Tibial nerve (tissue), 4 donors: ENCODE measurements around the gene H6PD. TPM values are rescaled to one million over a fixed set of nuclear protein-coding genes. Genes with fewer than 3 reads are reported as not detected.

Experiments
- DNase-seq, 2 donors: peaks; one replicate each; pipeline ENCODE4 v3.0.0-alpha.2; 2019; ENCODE audit warnings: low spot score in 2 of 2
- H3K27ac ChIP-seq, 4 donors: fragments of 200-600 bp; sonication (generic) in 3 of 4; one replicate each; pipeline ENCODE4 v1.5.1; 2017 to 2019; ENCODE audit warnings: mild to moderate bottlenecking in 1 of 4
- H3K27me3 ChIP-seq, 2 donors: fragments of 200-600 bp; sonication (generic) in 1 of 2; one replicate each; pipeline versions ENCODE4 v1.5.1 to v1.6.0; 2017 to 2019
- H3K36me3 ChIP-seq, 3 donors: fragments of 200-600 bp; sonication (generic); one replicate each; pipeline ENCODE4 v1.5.1; 2018 to 2019
- H3K4me1 ChIP-seq, 4 donors: fragments of 200-600 bp; sonication (generic) in 3 of 4; one replicate each; pipeline ENCODE4 v1.5.1; 2017 to 2019
- H3K4me3 ChIP-seq, 4 donors: fragments of 200-600 bp; sonication (generic) in 3 of 4; one replicate each; pipeline ENCODE4 v1.5.1; 2017 to 2019; ENCODE audit warnings: mild to moderate bottlenecking in 1 of 4, moderate library complexity in 1 of 4
- H3K9me3 ChIP-seq, 4 donors: fragments of 200-600 bp; sonication (generic) in 3 of 4; one replicate each; pipeline ENCODE4 v1.5.1; 2017 to 2019
- CTCF ChIP-seq, 5 experiments: fragments of 200-600 bp in 3 of 5; fragments of 450-650 bp in 2 of 5; sonication (generic) in 3 of 5; IDR thresholded peaks; one replicate each; pipeline ENCODE4 v1.5.1; 2016 to 2019; ENCODE audit warnings: antibody characterized with exemption in 5 of 5, mild to moderate bottlenecking in 3 of 5, moderate library complexity in 2 of 5
- EP300 ChIP-seq, 2 donors: sonication (generic); formaldehyde crosslinking; IDR thresholded peaks; one replicate each; pipeline ENCODE4 v1.6.1; 2017; ENCODE audit warnings: antibody characterized with exemption in 2 of 2, mild to moderate bottlenecking in 1 of 2
- POLR2A ChIP-seq, 2 donors: fragments of 450-650 bp; IDR thresholded peaks; one replicate each; pipeline ENCODE4 v1.6.1; 2017; ENCODE audit warnings: antibody characterized with exemption in 2 of 2, mild to moderate bottlenecking in 2 of 2, moderate library complexity in 2 of 2
- WGBS, 2 donors: methylation state at CpG; one replicate each; pipeline ENCODE4 v1.1.5; 2018; 5-methylcytosine and 5-hydroxymethylcytosine counted together
- total RNA-seq, 4 donors: library from RNA; depleted of rRNA; stranded (reverse); fragments of >200 nt; gene quantifications; one replicate each; pipeline ENCODE4 v1.1.0, GENCODE V29; 2016

Gene H6PD
- total RNA-seq, 4 donors from 2014 or later, result 53.1 to 88.6 (median 72.7) TPM

- WGBS, 2 donors, result 1 to 2% methylated on average over 24 of the region's 24 CpGs
- peak overlapping the region; percentile 9 to 43 (median 20) for H3K4me3 ChIP-seq
- H3K4me1 ChIP-seq, result peaks cover 0 to 46% (median 18%) of the 10 kb centered on the region in 4 donors
- no peaks in the 10 kb centered on the region for H3K9me3 ChIP-seq
- H3K27me3 ChIP-seq, result peaks cover 0 to 76% of the 10 kb centered on the region in 2 donors
- peak overlapping the region in 1 of 4 donors; percentile 4 for H3K27ac ChIP-seq
- no peaks in the 10 kb centered on the region for H3K36me3 ChIP-seq
- peak in 1 of 2 donors; percentile 22 for DNase-seq
- TF ChIP-seq CTCF (IDR thresholded peaks at IDR 0.05) (no peak), POLR2A (IDR thresholded peaks at IDR 0.05) (no peak), EP300 (IDR thresholded peaks at IDR 0.05) (no peak)
These were observed 33.0 kb upstream of the H6PD start for GRCh38 chr1:9201401-9202239.

- no peaks in the 10 kb centered on the region for H3K9me3 ChIP-seq
- WGBS, 2 donors, result 10 to 13% methylated on average over 15 of the region's 15 CpGs
- H3K4me1 ChIP-seq, result peaks cover 0 to 39% (median 14%) of the 10 kb centered on the region in 4 donors
- H3K36me3 ChIP-seq, result no peaks in the 10 kb centered on the region
- H3K27ac ChIP-seq, result no peak overlapping the region
- no peak for TF ChIP-seq EP300 (IDR thresholded peaks at IDR 0.05)
- TF ChIP-seq POLR2A (IDR thresholded peaks at IDR 0.05), result no peak
- TF ChIP-seq CTCF (IDR thresholded peaks at IDR 0.05), result no peak
- no peak for DNase-seq
- H3K4me3 ChIP-seq, result peak overlapping the region in 1 of 4 donors; percentile 43
- H3K27me3 ChIP-seq, result peaks cover 0 to 82% of the 10 kb centered on the region in 2 donors
These were observed 32.2 kb upstream of the H6PD start for GRCh38 chr1:9202240-9202870.

GRCh38 chr1:9203511-9203982 lies 31.0 kb upstream of the H6PD start:
- no peak overlapping the region for H3K27ac ChIP-seq
- H3K9me3 ChIP-seq, result no peaks in the 10 kb centered on the region
- H3K27me3 ChIP-seq, result peaks cover 0 to 81% of the 10 kb centered on the region in 2 donors
- DNase-seq, result no peak
- peaks cover 0 to 27% (median 10%) of the 10 kb centered on the region in 4 donors for H3K4me1 ChIP-seq
- no peak for TF ChIP-seq CTCF (IDR thresholded peaks at IDR 0.05)
- no peak for TF ChIP-seq POLR2A (IDR thresholded peaks at IDR 0.05)
- no peak for TF ChIP-seq EP300 (IDR thresholded peaks at IDR 0.05)
- no peaks in the 10 kb centered on the region for H3K36me3 ChIP-seq
- H3K4me3 ChIP-seq, result no peak overlapping the region
- 65 to 68% methylated on average over 9 to 11 of the region's 11 CpGs for WGBS, 2 donors

- Histone ChIP-seq H3K27me3 (peaks cover 0 to 83% of the 10 kb centered on the region in 2 donors), H3K4me3 (no peak overlapping the region), H3K4me1 (peaks cover 0 to 22% (median 7%) of the 10 kb centered on the region in 4 donors), H3K9me3 (no peaks in the 10 kb centered on the region), H3K27ac (no peak overlapping the region), H3K36me3 (no peaks in the 10 kb centered on the region)
- DNase-seq, result no peak
- TF ChIP-seq CTCF (IDR thresholded peaks at IDR 0.05) (no peak), EP300 (IDR thresholded peaks at IDR 0.05) (no peak), POLR2A (IDR thresholded peaks at IDR 0.05) (no peak)
- WGBS, 2 donors, result 85 to 92% methylated on average over 7 of the region's 7 CpGs
These were observed 30.3 kb upstream of the H6PD start for GRCh38 chr1:9204156-9204720.
